HEK293T (cell line): ENCODE measurements around the gene TBC1D13.

Source experiments
- ARNT ChIP-seq: fragments of 450-650 bp; IDR thresholded peaks from 2 replicates; pipeline ENCODE4 v1.6.1; 2017; ENCODE audit warnings: mild to moderate bottlenecking
- ELF4 ChIP-seq: fragments of 450-650 bp; IDR thresholded peaks from 2 replicates; pipeline ENCODE4 v1.6.1; 2017; ENCODE audit warnings: antibody characterized with exemption
- L3MBTL2 ChIP-seq: fragments of 450-650 bp; conservative IDR thresholded peaks from 2 replicates; pipeline ENCODE4 v1.6.1; 2016; ENCODE audit warnings: mild to moderate bottlenecking
- TARDBP ChIP-seq: fragments of 450-650 bp; IDR thresholded peaks from 2 replicates; pipeline ENCODE4 v1.6.1; 2016
- TF ChIP-seq, protein P1 (sequence below): fragments of 450-650 bp; IDR thresholded peaks from 2 replicates; pipeline ENCODE4 v1.6.1; 2016

DNA sequence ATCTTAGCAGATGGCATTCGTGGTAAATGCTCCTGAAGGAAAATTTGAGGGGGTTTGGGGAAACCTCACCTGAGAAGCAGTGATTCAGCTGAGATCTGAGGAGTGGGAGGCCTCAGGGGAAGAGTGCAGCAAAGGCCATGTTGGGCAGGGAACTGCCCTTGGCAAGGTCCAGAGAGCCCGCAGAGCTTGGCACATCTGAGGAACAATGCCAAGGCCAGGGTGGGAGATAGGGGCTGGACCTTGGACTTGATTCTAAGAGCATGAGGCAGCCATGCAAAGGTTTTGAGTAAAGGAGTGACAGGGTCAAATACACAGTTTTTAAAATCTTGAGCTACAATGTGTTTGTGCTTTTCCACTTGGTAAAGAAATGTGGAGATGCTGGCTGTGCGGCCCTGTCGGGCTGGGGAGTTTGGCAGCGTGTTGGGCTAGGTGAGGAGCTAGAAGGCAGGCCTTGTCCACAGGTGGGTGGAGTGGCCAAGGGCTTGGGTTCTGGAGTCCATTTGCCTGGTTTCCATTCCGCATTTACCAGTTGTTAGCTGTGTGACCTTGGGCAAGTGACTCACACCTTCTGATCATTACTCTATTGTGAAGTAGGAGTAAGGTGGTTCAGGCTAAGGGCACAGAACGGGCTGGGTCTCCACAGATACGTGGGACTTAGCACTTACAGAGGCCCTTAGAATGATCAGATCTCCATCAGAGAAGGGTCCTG lies 6.1 kb downstream of the TBC1D13 start:
- no peak for TF ChIP-seq ELF4
- no peak for TF ChIP-seq ARNT
- TF ChIP-seq, protein P1, sequence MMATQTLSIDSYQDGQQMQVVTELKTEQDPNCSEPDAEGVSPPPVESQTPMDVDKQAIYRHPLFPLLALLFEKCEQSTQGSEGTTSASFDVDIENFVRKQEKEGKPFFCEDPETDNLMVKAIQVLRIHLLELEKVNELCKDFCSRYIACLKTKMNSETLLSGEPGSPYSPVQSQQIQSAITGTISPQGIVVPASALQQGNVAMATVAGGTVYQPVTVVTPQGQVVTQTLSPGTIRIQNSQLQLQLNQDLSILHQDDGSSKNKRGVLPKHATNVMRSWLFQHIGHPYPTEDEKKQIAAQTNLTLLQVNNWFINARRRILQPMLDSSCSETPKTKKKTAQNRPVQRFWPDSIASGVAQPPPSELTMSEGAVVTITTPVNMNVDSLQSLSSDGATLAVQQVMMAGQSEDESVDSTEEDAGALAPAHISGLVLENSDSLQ: no peak
- TF ChIP-seq L3MBTL2: no peak
- no peak for TF ChIP-seq TARDBP
